ENCODE measurements around the gene PIAS4.

Gene PIAS4

GRCh38 chr19:4080473-4080872, 72.9 kb downstream of the PIAS4 start:
- DNase-seq: no peak

- DNase-seq: no peak
These were observed 74.0 kb downstream of the PIAS4 start for GRCh38 chr19:4081441-4082129.

- DNase-seq: no peak
These were observed 74.6 kb downstream of the PIAS4 start for GRCh38 chr19:4082172-4082571.

- no peak for DNase-seq
These were observed 76.4 kb downstream of the PIAS4 start for GRCh38 chr19:4083677-4084546.

- no peak for DNase-seq
These were observed 77.0 kb downstream of the PIAS4 start for GRCh38 chr19:4084547-4084877.

- DNase-seq: no peak
These were observed 78.9 kb downstream of the PIAS4 start for GRCh38 chr19:4086411-4086867.

- DNase-seq: no peak
These were observed 80.5 kb downstream of the PIAS4 start for GRCh38 chr19:4087787-4088679.

- no peak for DNase-seq
These were observed 81.4 kb downstream of the PIAS4 start for GRCh38 chr19:4088975-4089374.

All from activated CD4-positive, alpha-beta T cell treated with anti-CD3 and anti-CD28 coated beads for 1 hour (primary cell).